GM12878 (cell line): ENCODE data around the gene PERCC1. TPM values are rescaled to one million over a fixed set of nuclear protein-coding genes. Genes with fewer than 3 reads are reported as not detected.

Experiments used
- ATAC-seq: fragments of 200-7000 bp; cut with Tn5 transposase; 3 replicates; pipeline ENCODE4 v1.9.1; 2020; ENCODE audit warnings: mild to moderate bottlenecking, moderate library complexity
- BruUV-seq: library from RNA; stranded (reverse); fragments of 400-500 nt; replicated peaks from 2 replicates; lab custom pipeline; 2021; lab: Mats Ljungman, UMichigan
- CTCF ChIA-PET: fragments of 300-600 bp; sonication (Branson Sonifier 250); formaldehyde crosslinking; extraction: SDS; loops from one replicate; lab custom pipeline; 2021; ENCODE audit warnings: inconsistent platforms; lab: Yijun Ruan, JAX
- POLR2A ChIA-PET: fragments of 350-600 bp; formaldehyde crosslinking; extraction: SDS; loops from one replicate; lab custom pipeline; 2021; ENCODE audit warnings: inconsistent platforms; lab: Charles Lee
- RAD21 ChIA-PET: fragments of 300-600 bp; sonication (Branson Sonifier 250); formaldehyde crosslinking; loops from one replicate; lab custom pipeline; 2023; ENCODE audit warnings: antibody characterized with exemption; ENCODE audit not compliant: unreplicated experiment; lab: Charles Lee
- SMC1A ChIA-PET: fragments of 300-600 bp; sonication (Branson Sonifier 250); formaldehyde crosslinking; loops from one replicate; lab custom pipeline; 2023; ENCODE audit not compliant: unreplicated experiment, uncharacterized antibody; lab: Charles Lee
- DNase-seq: peaks from one replicate; pipeline ENCODE4 v3.0.0-alpha.2; 2011; ENCODE audit warnings: low read depth, low spot score
- FAIRE-seq: peaks from 3 replicates; lab custom pipeline; 2011; peaks lifted over from hg19 to GRCh38; lab: Jason Lieb, UNC
- H2AFZ ChIP-seq: 2 replicates; pipeline ENCODE4 v1.6.0; 2011; ENCODE audit warnings: low read depth, low read length, control low read depth; ENCODE audit not compliant: control insufficient read depth
- H3K27ac ChIP-seq: 2 replicates; pipeline ENCODE4 v1.5.1; 2011; ENCODE audit warnings: control low read depth; ENCODE audit not compliant: control insufficient read depth, insufficient read depth
- H3K27me3 ChIP-seq, 2 experiments: replicated peaks in 1 of 2; 2 replicates each; pipeline versions ENCODE4 v1.6.0 to v1.6.1; 2011; ENCODE audit warnings: low read length in 1 of 2; ENCODE audit not compliant: control insufficient read depth in 2 of 2, insufficient read depth in 2 of 2
- H3K36me3 ChIP-seq, 2 experiments: 2 replicates each; pipeline ENCODE4 v1.5.1; 2011; ENCODE audit warnings: low read length in 1 of 2; ENCODE audit not compliant: control insufficient read depth in 2 of 2, insufficient read depth in 2 of 2
- H3K4me1 ChIP-seq: 2 replicates; pipeline ENCODE4 v1.6.1; 2011; ENCODE audit warnings: mild to moderate bottlenecking, low read length, moderate library complexity, mixed read lengths; ENCODE audit not compliant: control insufficient read depth, insufficient read depth
- H3K4me2 ChIP-seq: 2 replicates; pipeline ENCODE4 v1.6.0; 2011; ENCODE audit warnings: control low read depth; ENCODE audit not compliant: control insufficient read depth, insufficient read depth
- H3K4me3 ChIP-seq: fragments of 200-600 bp; sonication (generic); 2 replicates; pipeline ENCODE4 v1.5.1; 2016
- H3K79me2 ChIP-seq: 2 replicates; pipeline ENCODE4 v1.6.0; 2011; ENCODE audit warnings: low read length; ENCODE audit not compliant: control insufficient read depth, insufficient read depth
- H3K9ac ChIP-seq: 2 replicates; pipeline ENCODE4 v1.8.0; 2011; ENCODE audit warnings: low read length, control low read depth, mixed read lengths; ENCODE audit not compliant: control insufficient read depth, insufficient read depth
- H3K9me3 ChIP-seq: replicated peaks from 3 replicates; pipeline ENCODE4 v1.5.1; 2011; ENCODE audit warnings: mild to moderate bottlenecking, low read length; ENCODE audit not compliant: control insufficient read depth, insufficient read depth
- H4K20me1 ChIP-seq: 2 replicates; pipeline ENCODE4 v1.6.0; 2011; ENCODE audit not compliant: control insufficient read depth, insufficient read depth
- ATF3 ChIP-seq: IDR thresholded peaks from 2 replicates; pipeline ENCODE4 v1.6.1; 2011; ENCODE audit warnings: low read depth, mild to moderate bottlenecking, low read length, moderate library complexity, borderline replicate concordance; ENCODE audit errors: extremely low read depth
- BACH1 ChIP-seq: fragments of 450-650 bp; IDR thresholded peaks from 2 replicates; pipeline ENCODE4 v1.6.1; 2017; ENCODE audit warnings: mild to moderate bottlenecking, borderline replicate concordance
- CBX5 ChIP-seq: sonication (generic); IDR thresholded peaks from 2 replicates; pipeline ENCODE4 v1.6.1; 2016; ENCODE audit warnings: low read depth, moderate library complexity, mild to moderate bottlenecking, inconsistent platforms
- EGR1 ChIP-seq, 2 experiments: IDR thresholded peaks; 1 replicate in 1 of 2; 2 replicates in 1 of 2; pipeline ENCODE4 v1.6.1; 2011 to 2012; ENCODE audit warnings: low read depth in 2 of 2, low read length in 2 of 2, borderline replicate concordance in 1 of 2, mild to moderate bottlenecking in 1 of 2, moderate library complexity in 1 of 2
- FOXK2 ChIP-seq: fragments of 450-650 bp; IDR thresholded peaks from 2 replicates; pipeline ENCODE4 v1.6.1; 2017; ENCODE audit warnings: mild to moderate bottlenecking, moderate library complexity
- KLF5 ChIP-seq: fragments of 450-650 bp; IDR thresholded peaks from 2 replicates; pipeline ENCODE4 v1.6.1; 2014; ENCODE audit warnings: mild to moderate bottlenecking; ENCODE audit not compliant: partially characterized antibody
- NFYB ChIP-seq: IDR thresholded peaks from 2 replicates; pipeline ENCODE4 v1.6.1; 2011; ENCODE audit warnings: low read depth, mild to moderate bottlenecking, low read length, improper control_type of control experiment, moderate library complexity; ENCODE audit not compliant: insufficient read depth
- REST ChIP-seq: IDR thresholded peaks from 2 replicates; pipeline ENCODE4 v1.6.1; 2012; ENCODE audit warnings: mild to moderate bottlenecking, low read depth, low read length
- SUPT20H ChIP-seq: IDR thresholded peaks from 2 replicates; pipeline ENCODE4 v1.6.1; 2011; ENCODE audit warnings: low read depth, mild to moderate bottlenecking, low read length, moderate library complexity, borderline replicate concordance; ENCODE audit not compliant: control insufficient read depth
- TAF1 ChIP-seq: IDR thresholded peaks from 2 replicates; pipeline ENCODE4 v1.6.1; 2011; ENCODE audit warnings: mild to moderate bottlenecking, low read depth, low read length, borderline replicate concordance
- WGBS: methylation state at CpG from one replicate; pipeline ENCODE4 v1.1.6; 2016; ENCODE audit warnings: low lambda C conversion rate; ENCODE audit not compliant: insufficient replicate concordance, insufficient coverage; ENCODE audit errors: missing lambda C conversion rate; 5-methylcytosine and 5-hydroxymethylcytosine counted together
- in situ Hi-C: fragments of 300-500 bp; cut with MboI; formaldehyde crosslinking; loops from 9 replicates; pipeline ENCODE4 v1.14.3; 2018; ENCODE audit warnings: mixed read lengths
- intact Hi-C: fragments of 100-400 bp; cut with micrococcal nuclease; formaldehyde crosslinking; loops from one replicate; pipeline ENCODE4 v1.14.2; 2022; ENCODE audit not compliant: unreplicated experiment
- polyA plus RNA-seq, 11 experiments: library from polyadenylated mRNA; depleted of rRNA in 4 of 11; unstranded in 6 of 11; stranded (reverse) in 5 of 11; fragments of >200 nt; fragmentation: Nextera tagmentation in 4 of 11; fragmentation: Illumina TruSeq in 1 of 11; extraction: Ambion mirVana in 4 of 11; extraction: Trizol in 1 of 11; gene quantifications; 1 replicate in 1 of 11; 2 replicates in 10 of 11; pipeline versions ENCODE4 v1.2.1 to v1.2.3, GENCODE V29; 2011 to 2016; ENCODE audit warnings: inconsistent platforms in 2 of 11, missing spikeins in 2 of 11, low read depth in 1 of 11
- total RNA-seq, 4 experiments: library from RNA; depleted of rRNA in 3 of 4; stranded (reverse); fragments of >200 nt in 3 of 4; fragmentation: Illumina TruSeq in 1 of 4; extraction: Trizol in 1 of 4; gene quantifications; 2 replicates each; pipeline versions ENCODE4 v1.2.1 to v1.2.3, GENCODE V29; 2013 to 2021
- TF ChIP-seq, protein P1 (sequence below): fragments of 450-650 bp; formaldehyde crosslinking; IDR thresholded peaks from 2 replicates; pipeline ENCODE4 v1.4.0; 2020; ENCODE audit warnings: mild to moderate bottlenecking, moderate library complexity

PERCC1 gene
- total and polyA plus RNA-seq, 10 of the 15 experiments (the other 5 are each of a cell fraction or from before 2014, with no cell fraction given): not detected

DNA sequence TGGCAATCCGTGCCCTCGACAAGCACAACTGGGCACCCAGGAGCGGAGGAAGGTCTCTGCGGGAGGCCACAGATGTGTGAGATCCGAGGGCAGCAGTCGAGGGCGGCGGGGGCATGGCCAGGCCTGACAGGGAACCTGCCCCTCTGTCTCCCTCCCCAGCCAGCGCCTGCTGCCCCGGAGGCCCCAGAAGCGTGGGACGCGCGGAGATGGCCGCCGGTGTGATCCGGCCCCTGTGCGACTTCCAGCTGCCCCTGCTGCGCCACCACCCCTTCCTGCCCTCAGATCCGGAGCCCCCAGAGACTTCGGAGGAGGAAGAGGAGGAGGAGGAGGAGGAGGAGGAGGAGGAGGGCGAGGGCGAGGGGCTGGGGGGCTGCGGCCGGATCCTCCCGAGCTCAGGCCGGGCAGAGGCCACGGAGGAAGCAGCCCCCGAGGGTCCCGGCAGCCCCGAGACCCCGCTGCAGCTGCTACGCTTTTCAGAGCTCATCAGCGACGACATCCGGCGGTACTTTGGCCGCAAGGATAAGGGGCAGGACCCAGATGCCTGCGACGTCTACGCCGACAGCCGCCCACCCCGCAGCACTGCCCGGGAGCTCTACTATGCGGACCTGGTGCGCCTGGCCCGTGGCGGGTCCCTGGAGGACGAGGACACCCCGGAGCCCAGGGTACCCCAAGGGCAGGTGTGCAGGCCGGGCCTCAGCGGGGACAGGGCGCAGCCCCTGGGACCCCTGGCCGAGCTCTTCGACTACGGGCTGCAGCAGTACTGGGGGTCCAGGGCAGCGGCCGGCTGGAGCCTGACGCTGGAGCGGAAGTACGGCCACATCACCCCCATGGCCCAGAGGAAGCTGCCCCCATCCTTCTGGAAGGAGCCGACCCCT lies 1.7 kb downstream of the PERCC1 start (continued):
- TF ChIP-seq NFYB (no peak), CBX5 (no peak)

- Histone ChIP-seq H3K27ac (no peak overlapping the region), H3K9me3 (no peaks in the 10 kb centered on the region), H3K9ac (no peak overlapping the region), H4K20me1 (no peaks in the 10 kb centered on the region; the same call in 1 of the 2 replicates), H3K27me3 (peaks cover 0 to 10% of the 10 kb centered on the region in 2 experiments), H3K4me3 (no peak overlapping the region), H3K79me2 (no peaks in the 10 kb centered on the region), H2AFZ (no peak overlapping the region), H3K4me2 (no peak overlapping the region), H3K36me3 (no peaks in the 10 kb centered on the region), H3K4me1 (no peaks in the 10 kb centered on the region)
- DNase-seq (no peak), FAIRE-seq (no peak), ATAC-seq (no peak)
- CTCF ChIA-PET: no interaction called here
- no TSS peak for BruUV-seq
- RAD21 ChIA-PET: interaction anchor here (0.7 kb wide), 1 partner anchor 8 kb away, joined by 3 read pairs; no protein-coding TSS in a partner anchor
- intact Hi-C loops: no loop called here
- POLR2A ChIA-PET: no interaction called here
- TF ChIP-seq, protein P1, sequence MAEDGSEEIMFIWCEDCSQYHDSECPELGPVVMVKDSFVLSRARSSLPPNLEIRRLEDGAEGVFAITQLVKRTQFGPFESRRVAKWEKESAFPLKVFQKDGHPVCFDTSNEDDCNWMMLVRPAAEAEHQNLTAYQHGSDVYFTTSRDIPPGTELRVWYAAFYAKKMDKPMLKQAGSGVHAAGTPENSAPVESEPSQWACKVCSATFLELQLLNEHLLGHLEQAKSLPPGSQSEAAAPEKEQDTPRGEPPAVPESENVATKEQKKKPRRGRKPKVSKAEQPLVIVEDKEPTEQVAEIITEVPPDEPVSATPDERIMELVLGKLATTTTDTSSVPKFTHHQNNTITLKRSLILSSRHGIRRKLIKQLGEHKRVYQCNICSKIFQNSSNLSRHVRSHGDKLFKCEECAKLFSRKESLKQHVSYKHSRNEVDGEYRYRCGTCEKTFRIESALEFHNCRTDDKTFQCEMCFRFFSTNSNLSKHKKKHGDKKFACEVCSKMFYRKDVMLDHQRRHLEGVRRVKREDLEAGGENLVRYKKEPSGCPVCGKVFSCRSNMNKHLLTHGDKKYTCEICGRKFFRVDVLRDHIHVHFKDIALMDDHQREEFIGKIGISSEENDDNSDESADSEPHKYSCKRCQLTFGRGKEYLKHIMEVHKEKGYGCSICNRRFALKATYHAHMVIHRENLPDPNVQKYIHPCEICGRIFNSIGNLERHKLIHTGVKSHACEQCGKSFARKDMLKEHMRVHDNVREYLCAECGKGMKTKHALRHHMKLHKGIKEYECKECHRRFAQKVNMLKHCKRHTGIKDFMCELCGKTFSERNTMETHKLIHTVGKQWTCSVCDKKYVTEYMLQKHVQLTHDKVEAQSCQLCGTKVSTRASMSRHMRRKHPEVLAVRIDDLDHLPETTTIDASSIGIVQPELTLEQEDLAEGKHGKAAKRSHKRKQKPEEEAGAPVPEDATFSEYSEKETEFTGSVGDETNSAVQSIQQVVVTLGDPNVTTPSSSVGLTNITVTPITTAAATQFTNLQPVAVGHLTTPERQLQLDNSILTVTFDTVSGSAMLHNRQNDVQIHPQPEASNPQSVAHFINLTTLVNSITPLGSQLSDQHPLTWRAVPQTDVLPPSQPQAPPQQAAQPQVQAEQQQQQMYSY (CRISPR knock-in tag): no peak
- TF ChIP-seq BACH1 (no peak), KLF5 (no peak), ATF3 (no peak), TAF1 (no peak), SUPT20H (no peak), FOXK2 (no peak), EGR1 (IDR thresholded peaks at IDR 0.05; ENCODE audit: borderline replicate concordance in 1 of 2, low read depth in 2 of 2, low read length in 2 of 2) (no peak), REST (no peak)
- WGBS: 71% methylated on average over 14 of the region's 14 CpGs
- in situ Hi-C loops: no loop called here
- SMC1A ChIA-PET: no interaction called here
These were observed 2.3 kb downstream of the PERCC1 start for GRCh38 chr16:1433263-1433560.
